ENCODE measurements around the gene ATP8B4.
A peak's percentile ranks its signal among the peaks of the same experiment; 100 is the strongest.

ATP8B4 gene

DNA sequence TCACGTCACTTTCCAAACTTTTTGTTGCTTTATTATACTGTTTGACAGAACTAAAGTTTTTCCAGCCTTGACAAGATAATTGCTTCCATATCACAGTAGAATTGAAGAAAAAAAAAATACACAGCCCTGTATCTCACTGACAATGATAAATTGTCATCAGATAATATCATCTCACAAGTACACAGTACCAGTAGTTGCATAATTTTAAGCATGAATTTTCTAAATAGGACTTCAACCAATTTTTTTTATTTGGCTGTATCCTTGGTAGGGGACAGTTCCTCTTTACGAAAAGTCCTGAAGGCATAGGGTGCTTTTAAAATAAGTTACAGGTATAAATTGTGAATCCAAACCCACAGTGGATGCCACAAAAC lies 230.7 kb downstream of the ATP8B4 start:
- DNase-seq: no peak

DNA sequence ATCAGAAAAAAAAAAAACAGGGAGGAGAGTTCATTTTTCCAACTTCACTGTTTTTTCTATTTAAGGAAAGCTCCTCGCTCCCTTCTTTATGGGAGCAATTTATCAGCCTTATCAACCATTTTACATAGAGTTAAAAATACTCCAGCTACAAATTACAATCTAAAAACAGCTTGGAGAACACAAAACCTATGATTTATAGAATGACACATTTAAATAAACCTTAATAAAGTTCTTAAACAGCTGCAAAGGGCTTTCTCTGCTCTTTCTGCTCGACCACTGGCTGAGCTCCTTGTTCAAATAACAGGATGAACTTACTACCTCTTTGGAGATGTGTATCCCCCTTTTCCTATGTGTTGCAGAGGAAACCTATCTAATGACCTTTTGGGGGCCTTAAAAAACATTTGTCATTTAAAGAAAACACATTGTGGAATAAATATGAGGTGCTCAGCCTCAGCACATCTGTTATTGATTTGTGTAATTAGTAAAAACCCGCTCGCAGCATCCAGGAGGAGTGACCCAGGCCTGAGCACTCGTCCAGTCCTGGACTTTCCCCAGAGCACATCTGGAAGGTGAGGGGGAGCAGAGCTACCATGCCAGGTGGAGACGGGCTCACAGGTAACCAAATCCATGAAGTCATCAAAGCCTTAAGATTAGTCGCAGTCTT lies 231.2 kb downstream of the ATP8B4 start:
- DNase-seq: no peak

DNA sequence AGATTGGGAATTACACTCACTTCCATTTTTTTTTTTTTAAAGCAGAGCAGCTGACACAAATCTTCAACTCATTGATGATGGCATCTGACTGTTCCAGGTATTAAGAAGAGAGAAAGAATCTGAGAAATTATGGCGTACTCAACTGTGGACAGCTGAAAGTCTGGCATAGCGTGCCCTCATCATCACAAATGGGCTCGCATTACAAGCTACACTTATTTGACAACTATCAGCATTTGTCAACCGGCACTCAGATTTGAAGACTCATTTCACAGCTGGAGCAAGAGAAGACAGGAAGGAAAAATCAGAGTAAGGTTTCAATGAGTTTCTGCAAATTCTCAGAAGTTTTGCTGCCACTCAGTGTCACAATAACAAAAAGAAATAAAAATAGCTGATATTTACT lies 235.9 kb downstream of the ATP8B4 start:
- DNase-seq: no peak

DNA sequence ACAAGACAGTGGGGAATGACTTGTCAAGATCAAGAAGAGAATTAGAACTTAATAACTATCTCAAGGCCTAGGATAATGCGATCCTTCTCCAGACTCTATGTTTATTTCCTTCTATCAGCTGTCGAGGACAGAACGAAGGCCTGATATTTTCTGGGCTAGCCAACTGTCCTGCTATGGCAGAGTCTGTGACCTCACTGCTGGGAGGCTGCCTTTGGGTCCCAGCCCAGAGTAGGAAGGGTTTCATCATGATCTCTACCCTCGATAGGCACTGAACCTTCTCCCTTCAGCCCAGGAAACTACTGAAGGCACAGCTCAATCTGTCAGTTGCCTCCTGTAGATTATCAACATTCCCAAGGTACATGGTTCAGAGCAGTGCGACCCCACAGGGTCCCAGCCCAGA lies 237.2 kb downstream of the ATP8B4 start:
- no peak for DNase-seq

DNA sequence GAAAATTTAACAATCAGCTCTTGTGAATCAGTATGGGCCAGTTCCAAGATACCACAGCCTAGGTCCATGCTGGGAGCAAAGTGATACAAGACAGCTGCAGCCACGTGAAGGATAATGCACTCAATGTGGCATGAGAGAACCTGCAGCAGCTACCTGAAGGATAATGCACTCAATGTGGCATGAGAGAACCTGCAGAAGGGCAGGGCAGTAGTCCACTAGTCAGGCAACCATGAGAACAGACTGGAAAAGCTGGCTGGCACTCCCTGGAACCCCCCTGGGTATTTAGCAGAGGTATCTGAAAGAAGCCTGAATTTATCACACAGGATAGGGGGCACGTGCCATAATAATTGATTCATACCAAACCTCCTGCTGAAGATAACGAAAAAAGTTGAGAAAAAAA lies 237.6 kb downstream of the ATP8B4 start:
- no peak for DNase-seq

DNA sequence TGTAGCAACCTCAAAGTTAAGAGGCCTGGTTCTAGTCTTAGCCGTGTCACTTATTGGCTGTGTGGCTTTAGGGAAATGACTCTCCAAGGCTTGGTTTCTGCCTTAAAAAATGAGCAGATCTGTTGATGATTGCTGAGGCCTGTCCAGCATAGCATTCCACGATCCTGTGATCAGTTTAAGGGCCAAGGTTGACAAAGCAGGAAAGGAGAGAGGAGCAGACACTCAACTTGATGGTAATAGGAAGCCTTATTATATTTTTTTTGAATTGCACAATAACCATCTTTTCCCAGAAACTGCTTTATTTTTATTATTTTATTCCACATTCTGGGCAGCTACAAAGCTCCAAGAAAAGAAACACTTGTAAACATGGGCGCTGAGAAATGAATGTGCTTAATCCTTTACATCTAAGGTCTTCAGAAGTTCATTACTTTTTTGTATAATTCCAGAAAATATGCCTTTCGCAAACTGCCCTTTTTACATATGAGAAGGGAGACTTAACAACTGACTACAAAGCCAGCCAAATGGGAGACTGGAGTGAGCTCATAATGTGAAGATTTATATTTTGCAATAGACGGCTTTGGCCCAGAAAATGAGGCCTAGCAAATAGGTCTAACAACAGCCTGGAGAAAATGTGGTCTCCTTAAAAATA lies 241.0 kb downstream of the ATP8B4 start:
- no peak for DNase-seq

DNA sequence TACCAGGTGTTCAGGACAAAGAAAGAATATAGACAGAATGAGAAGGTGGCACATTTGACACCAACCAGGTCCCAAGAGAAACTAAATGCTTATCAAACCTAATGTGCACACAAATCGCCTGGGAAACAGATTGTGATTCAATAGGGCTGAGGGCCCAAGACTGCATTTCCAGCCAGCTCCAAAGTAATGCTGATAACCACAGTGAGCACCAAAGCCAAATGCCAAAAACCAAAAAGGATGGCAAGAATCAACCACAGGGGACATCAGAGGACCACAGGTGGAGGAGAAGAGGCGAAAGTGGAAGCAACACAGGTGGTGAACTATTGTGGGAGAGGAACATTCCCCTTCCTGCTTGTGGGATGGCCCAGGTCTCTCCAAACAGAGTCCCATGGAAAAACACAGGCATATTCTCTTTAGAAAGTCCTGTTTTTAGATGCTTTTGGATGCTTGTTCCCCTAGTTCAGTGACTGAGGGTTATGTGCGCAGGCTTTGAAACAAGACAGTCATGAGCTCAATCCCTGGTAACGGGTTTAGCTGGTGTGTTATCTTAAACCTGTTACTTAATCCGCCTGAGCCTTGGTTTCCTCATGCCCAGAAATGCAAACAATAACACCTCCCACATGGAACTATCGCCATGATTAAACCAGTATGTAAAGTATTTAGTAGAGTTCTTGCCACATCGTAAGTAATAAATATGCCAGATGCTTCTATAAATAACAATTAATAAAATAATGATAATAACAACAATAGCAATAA lies 241.7 kb downstream of the ATP8B4 start:
- no peak for DNase-seq

DNA sequence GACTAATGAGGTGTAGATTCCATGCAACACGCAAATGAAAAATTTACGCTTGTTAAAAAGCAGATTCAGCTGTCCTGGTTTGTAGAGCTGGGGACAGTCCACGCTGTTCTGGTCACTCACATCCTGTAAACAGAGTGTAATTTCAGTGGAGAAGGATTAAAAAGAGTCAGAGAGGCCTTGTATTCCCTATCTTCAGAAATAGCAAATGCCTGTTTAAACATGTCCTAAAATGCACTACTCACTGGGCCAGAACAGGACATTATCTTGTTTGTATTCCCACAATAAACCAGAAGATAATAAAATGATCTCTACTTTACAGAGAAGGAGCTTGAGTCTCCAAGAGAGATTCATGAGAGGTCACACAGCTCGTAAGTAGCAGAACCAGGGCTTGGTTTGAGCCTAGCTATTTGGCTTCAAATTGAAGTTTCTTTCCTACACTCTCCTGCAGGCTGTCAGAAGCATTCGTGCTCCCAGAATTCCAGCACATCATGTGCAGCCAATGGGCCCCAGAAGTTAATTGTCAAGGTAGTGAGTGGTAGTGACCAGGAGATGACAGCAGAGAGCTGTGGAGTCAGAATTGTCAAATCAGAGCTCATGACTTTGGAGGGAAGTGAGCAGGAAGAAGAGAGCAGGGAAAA lies 242.5 kb downstream of the ATP8B4 start:
- no peak for DNase-seq

DNA sequence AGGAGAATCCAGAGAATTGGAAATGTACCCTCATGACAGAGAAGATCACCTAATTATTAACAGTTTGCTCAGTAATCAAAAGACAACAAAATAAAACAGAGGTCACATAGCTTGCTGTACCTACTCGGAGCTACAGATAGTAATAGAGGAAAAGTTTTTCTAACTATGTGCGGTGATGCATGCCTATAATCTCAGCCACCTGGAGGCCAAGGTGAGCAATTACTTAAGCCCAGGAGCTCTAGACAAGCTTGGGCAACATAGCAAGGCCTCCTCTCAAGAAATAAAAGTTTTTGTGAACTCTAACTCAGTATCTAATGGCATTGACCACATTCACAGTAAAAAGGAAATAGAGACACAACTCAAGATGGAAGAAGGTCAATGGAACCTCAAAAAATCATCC lies 243.6 kb downstream of the ATP8B4 start:
- DNase-seq: no peak

DNA sequence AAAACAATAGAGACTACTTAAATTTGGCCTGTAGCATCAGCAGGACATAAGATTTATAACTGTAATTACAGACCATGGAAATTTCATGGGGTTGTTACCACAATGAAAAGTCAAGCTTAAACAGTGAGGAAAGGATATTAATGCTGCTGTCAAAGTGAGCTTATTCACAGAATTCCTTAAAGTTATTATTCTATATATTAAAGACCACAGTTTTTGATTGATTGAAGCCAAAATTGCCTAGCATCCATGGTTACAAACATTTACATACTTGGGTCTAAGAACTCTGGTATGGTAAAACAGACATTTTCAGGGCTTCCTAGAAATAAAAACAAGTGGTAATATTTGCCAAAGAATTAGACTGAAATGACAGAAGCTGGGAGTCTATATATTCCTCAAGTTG lies 248.6 kb downstream of the ATP8B4 start:
- no peak for DNase-seq

DNA sequence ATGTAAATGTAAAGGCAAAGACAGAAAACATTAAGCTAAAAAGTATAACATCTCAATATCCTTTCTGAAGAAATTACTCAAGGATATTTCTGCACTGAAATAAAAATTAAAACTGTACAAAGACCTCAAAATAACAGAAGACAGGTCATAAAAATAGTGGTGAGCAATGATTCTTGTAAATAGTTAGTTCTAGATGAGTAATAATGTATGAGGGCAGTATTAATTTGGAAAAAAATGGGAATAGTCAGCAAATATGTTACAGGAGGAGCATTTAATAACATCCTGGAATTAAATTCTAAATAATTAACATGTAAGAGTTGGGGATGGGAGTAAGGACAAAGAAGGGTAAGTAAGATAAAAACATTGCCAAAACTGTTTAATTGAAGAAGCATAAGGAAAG lies 250.7 kb downstream of the ATP8B4 start:
- no peak for DNase-seq

DNA sequence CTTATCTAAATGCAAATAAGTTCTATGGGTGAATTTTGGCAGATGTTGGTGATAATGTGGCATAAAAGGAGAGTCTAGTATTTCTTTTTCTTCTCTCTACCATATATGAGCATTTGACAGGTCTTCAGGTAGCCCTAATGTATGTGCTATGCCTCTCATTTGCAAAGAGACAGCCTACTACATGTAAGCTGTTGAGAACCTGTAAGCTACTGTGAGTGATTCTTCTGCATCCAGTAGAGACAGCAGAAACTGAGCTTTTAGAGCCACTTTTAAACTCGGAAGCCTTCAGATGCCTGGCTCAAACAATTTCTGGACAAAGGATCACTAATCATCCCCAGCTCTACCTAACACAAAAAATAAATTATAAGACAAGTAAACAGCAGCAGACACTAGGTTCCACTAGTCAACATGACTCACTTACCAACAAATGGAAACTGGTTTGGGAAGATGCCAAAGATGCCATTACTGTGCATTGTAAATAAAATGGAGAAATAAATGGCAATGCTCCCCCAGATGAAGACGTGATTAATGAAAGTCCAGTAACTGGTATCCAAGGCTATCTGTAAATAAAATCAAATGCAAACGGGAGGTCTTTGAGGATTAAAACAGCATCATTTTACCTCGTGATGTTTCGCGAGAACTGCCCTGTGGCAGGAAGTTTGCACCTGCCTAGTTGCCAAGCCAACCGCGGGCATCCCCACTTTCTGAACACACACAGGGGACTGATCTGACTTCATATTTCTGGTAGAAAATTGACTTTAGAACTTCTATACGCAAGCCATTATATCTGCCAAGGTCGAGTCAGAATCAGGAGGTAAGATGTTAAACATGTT lies 252.9 kb downstream of the ATP8B4 start:
- no peak for DNase-seq

DNA sequence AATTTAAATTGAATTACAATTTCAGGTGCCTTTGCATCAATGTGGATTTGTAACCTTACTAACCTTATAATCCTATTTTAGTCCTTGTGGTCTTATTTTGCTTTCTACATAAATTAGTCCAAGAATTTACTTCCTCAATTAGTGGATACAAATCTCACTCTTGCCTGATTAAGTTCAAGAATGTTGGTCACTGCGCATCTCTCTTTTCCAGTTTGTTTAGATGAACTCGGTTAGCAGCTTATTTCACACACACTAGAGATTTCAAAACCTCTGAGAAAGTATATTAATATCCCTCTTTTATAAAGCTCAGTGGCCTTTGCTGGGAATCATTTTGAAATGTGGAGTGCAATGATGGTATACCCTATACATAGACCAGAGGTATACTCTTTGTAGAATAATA lies 254.8 kb downstream of the ATP8B4 start:
- DNase-seq: no peak

DNA sequence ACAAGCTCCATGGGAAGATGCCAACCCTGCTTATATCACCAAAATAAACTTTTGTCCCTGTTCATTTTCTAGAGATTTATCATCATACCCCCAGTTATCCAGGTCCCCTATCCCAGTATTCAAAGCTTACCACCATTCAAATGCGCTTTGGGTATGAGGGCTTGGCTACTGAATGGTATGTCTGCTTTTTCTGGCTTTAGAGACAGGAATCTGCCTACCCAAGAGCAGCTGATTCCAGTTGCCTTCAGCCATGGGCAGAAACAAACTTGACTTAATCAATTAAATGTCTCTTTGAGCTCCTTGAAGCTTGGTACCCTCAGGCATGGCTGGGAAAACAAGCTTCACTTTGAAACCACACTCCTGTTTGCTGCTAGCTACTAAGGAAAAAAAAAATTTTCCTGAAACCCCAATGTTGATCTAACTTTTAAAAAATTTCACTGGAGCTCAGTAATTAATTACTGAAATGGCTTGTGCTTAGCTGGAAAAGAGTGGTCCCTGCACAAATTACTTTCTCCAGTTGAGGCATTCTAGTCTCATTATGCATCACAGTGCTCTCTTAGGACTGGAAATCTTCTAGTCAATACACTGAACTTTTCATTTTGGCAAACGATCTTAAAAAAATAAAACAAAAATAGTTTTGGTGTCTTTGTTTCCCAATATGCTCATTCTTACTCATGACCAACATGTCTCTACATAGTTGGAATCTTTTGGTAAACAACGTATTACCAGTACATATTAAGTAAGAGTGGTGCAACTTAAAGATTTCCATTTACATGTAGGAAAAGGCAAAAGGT lies 255.4 kb downstream of the ATP8B4 start:
- no peak for DNase-seq

DNA sequence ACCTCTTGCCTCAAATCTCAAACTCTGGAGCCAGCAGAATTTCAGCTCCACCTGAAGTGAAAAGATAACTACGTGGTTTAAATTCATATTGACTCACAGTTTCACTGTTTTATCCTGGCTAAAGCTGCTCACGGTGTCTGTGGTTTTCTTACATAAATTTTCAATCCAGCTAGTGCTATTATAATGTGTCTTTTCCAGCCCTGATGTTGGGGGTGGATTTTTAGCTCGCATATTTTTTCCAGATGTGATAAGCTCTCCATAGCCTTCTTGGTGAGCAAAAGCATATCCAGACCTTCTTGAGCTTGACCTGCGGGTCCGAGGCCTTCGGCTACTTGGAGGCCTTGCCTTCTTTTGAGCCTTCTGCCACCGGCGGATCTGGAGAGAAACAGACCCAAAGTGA lies 258.9 kb downstream of the ATP8B4 start:
- DNase-seq: no peak

DNA sequence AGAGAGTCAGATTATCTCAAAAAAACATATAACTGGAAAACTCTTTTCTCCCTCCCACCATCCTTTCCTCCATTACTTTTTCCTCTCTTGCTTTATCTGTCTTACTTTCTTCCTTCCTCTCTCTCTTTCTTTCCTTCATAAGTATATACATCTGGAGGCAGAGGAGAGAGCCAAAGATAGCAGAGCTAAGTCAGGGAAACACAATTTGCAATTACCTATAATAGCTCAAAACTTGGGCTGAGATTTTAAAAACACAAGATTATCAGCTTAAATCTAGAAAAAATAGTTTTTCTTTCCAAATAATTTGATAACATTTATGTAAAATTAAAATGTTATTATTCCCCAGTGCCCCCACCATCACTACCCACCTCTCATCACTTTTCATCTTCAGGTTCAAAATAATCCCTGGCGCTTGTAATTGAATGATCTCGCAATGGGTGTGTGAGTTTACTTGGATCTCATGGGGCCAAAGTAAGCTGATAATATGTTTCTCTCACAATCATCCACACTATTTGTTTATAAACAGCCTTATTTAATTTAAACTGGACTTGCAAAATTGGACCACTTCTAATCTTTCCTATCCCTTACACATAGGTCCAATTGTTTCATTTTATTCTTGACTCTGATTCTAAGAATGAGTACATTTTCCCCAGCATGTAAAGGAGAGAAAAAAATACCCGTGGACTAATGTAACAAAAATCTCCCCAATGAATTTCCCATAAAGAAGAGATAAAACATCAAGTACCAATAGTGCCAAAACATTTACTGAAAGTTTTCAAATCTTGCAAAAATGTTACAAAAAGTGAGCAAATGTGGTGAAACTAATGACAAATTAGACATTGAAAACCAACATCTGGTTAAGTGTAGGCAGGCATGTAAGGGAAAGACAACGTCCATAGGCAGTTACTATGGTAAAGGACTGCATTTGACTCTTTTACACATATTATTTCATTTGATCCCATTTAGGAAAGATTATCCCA lies 261.2 kb downstream of the ATP8B4 start:
- no peak for DNase-seq

DNA sequence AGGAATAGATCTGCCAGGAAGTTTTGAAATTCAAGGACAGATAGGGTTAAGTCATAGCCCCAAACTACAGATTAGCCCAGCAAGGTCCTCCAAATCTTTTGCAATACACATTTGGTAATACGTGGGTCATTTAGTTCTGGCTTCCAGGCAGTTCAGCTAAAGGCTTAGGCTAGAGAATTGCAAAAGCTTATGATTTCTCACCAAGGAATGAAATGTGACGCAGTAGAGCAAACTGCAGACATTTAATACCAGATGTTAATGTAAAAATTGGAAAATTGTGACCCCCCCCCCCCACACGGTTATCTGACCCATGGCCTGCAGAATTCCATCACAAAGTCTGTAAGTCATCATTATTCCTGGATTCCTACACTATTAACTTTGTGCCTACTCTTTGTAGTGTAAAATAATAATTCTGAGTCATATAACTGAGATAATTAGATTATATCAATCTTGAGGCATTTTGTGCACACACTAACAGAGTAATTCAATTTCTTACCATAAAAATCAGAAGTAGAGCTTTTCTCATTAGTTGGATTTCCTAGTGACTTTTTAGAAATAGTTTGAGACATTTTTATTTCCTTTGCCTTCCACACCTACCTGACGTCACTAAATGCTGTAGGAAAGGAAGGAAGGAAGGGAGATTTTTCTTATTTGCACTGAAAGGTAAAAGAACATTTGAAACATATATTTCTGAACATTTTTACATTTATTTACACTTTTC lies 263.0 kb downstream of the ATP8B4 start:
- DNase-seq: peak; percentile 48 to 63

DNA sequence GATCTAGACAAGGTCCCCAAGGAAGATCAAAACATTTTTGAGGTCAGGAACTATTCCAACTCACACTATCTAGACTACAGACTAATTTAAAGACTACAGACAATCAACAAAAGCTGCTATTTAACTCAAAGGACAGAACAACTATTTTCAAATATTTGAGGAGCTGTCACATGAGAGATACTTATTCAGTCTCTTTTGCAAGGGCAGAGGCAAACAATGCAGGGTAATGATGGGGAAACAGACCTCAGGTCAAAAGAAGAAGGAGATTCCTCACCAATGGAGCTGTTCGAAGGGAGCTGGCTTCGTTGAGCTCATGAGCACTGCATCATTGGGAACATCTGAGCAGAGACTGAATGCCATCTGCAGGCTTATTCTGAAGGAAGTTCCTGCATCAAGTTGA lies 266.3 kb downstream of the ATP8B4 start:
- DNase-seq: no peak

DNA sequence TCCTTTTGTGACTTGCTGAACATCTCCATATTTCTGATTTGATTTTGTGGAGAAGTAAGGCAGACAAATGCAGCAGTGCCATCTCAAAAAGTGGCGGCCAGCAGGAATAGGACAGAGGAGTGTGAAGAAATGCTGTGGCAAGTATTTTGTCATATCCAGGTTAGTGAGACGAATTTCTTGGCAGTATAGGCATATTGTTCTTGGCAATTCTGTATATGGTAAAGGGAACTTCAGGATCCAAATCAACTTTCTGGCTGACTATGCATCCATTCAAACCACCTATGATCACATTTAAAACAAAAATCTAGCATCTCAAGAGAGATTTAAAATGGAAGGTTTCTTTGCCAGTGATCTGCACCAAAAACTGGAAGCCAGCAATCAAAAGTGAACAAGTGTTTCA lies 270.2 kb downstream of the ATP8B4 start:
- no peak for DNase-seq

DNA sequence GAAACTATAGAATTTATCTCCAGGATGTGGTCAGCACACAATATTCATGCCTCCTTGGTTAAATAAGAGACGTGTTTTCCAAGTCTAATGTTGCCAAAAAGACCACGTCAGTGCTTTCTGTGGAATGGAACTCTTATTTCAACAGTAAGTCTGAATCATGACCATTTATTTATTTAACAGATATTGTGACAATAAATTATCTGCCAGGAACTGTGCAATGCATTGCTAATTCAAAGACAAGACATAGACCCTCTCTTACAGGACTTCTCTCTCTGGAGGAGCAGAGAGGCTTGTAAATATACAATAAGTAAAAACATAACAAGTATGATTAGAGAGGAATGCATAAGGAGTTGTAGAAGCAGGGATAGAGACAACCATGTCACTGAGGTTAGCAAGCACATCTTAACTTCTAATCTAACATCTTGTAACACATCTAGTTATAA lies 270.7 kb downstream of the ATP8B4 start:
- no peak for DNase-seq
